ENCODE data around the gene PMVK. TPM values are rescaled to one million over a fixed set of nuclear protein-coding genes. Genes with fewer than 3 reads are reported as not detected.

Gene PMVK
- total and polyA plus RNA-seq, 2 of the 8 experiments (the other 6 are each of a cell fraction or from before 2014, with no cell fraction given), result 23.8 to 26.5 TPM

DNA sequence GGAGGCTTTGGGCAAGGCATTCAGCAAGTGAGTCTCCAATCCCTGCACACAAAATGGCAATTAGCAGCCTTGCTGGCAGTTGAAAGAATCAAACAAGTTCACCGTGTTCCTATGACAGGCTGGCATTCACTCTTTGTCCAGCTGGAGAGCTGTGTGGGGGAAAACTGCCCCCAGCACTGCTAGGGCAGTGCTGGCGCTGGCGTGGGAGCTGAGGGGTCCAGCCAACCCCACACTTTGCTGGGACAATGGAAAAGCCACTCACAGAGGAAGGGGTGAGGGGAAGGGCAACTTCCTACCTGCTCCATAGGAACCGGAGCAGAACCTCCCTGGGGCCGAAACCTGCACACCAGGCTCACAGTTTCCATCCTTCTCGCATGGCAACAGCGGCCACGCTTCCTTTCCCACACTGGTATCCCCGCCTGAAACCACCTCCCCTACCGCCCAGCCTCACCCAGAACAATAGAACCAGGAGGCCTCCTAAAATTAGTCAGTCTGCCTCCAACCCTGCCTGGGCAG lies 39.7 kb downstream of the PMVK start:
- Histone ChIP-seq H3K9ac (replicated peaks in 1 of 4; ENCODE audit: extremely low read depth in 1 of 4, low read depth in 3 of 4, low read length in 3 of 4) (no peak overlapping the region), H2BK20ac (ENCODE audit: low read length) (no peak overlapping the region), H3K36me3 (ENCODE audit: control insufficient read depth in 2 of 4, insufficient read depth in 4 of 4, low read length in 3 of 4) (no peaks in the 10 kb centered on the region), H3K4me1 (replicated peaks in 1 of 4; ENCODE audit: control insufficient read depth in 3 of 4, insufficient read depth in 4 of 4, low read length in 3 of 4) (no peaks in the 10 kb centered on the region; a peak in 1 of 7 replicates), H3K23me2 (ENCODE audit: low read depth, low read length) (peaks cover 3% of the 10 kb centered on the region; the same call in 1 of the 2 replicates), H3K27ac (ENCODE audit: low read depth, low read length) (no peak overlapping the region), H2BK12ac (ENCODE audit: low read depth, low read length) (no peak overlapping the region), H4K5ac (ENCODE audit: insufficient read length, low read depth, low read length) (no peak overlapping the region), H2BK5ac (ENCODE audit: low read depth, low read length) (no peak overlapping the region; the same call in 1 of the 2 replicates), H3K18ac (ENCODE audit: extremely low read depth, low read length) (no peak overlapping the region), H3K79me1 (ENCODE audit: low read depth, low read length) (no peaks in the 10 kb centered on the region), H2BK120ac (replicated peaks; ENCODE audit: low read depth, low read length) (no peak overlapping the region), H3K23ac (ENCODE audit: insufficient read length) (no peak overlapping the region), H2AK5ac (ENCODE audit: low read depth, low read length) (no peak overlapping the region), H3K4ac (replicated peaks; ENCODE audit: insufficient read length, low read depth, low read length) (no peak overlapping the region), H4K20me1 (replicated peaks in 1 of 2; ENCODE audit: control insufficient read depth in 1 of 2, insufficient read depth in 2 of 2, low read length in 2 of 2) (no peaks in the 10 kb centered on the region), H3K14ac (ENCODE audit: insufficient read length) (no peak overlapping the region), H3K56ac (replicated peaks; ENCODE audit: insufficient read length, low read depth, low read length) (no peak overlapping the region), H3K79me2 (ENCODE audit: control insufficient read depth in 1 of 2, insufficient read depth in 2 of 2, low read length in 2 of 2) (no peaks in the 10 kb centered on the region), H4K8ac (ENCODE audit: extremely low read depth, insufficient read depth, low read length) (no peak overlapping the region), H3K27me3 (replicated peaks in 1 of 4; ENCODE audit: control insufficient read depth in 3 of 4, extremely low read depth in 1 of 4, insufficient read depth in 3 of 4, low read length in 3 of 4) (no peaks in the 10 kb centered on the region), H3K4me2 (ENCODE audit: insufficient read depth in 1 of 2, low read depth in 2 of 2, low read length in 2 of 2) (no peak overlapping the region), H3K4me3 (ENCODE audit: extremely low read depth in 1 of 4, insufficient read depth in 2 of 4, low read depth in 3 of 4, low read length in 4 of 4) (no peak overlapping the region), H4K91ac (replicated peaks; ENCODE audit: insufficient read length, low read length) (no peak overlapping the region), H2BK15ac (ENCODE audit: low read length) (no peak overlapping the region; the same call in 1 of the 2 replicates), H2AFZ (ENCODE audit: low read length) (no peak overlapping the region), H3K9me3 (ENCODE audit: insufficient read depth in 2 of 2, low read depth in 1 of 2, low read length in 1 of 2) (peaks cover 0 to 4% of the 10 kb centered on the region in 2 experiments; a peak in 1 of 4 replicates)
- CTCF ChIA-PET (ENCODE audit: partially characterized antibody), result interaction anchor here (0.7 to 2.5 kb wide), 7 partner anchors 10 to 165 kb away, joined by 3 to 8 read pairs (median 3); no protein-coding TSS in a partner anchor
- DNase-seq (ENCODE audit: low read depth in 1 of 2, low spot score in 2 of 2) (no peak), FAIRE-seq (no peak)
- 88% methylated on average over 10 of the region's 10 CpGs; no CpG with 5 or more reads in 1 of the 2 experiments for WGBS, 2 experiments (ENCODE audit: extremely low coverage in 1 of 2, insufficient coverage in 1 of 2, insufficient read length in 1 of 2, insufficient replicate concordance in 2 of 2, low coverage in 1 of 2, low lambda C conversion rate in 2 of 2, missing lambda C conversion rate in 1 of 2)
- POLR2A ChIA-PET (ENCODE audit: partially characterized antibody), result no interaction called here
- TF ChIP-seq TAF1 (IDR thresholded peaks at IDR 0.05; ENCODE audit: low read depth, low read length), result no peak
- no peak for TF ChIP-seq RBBP5 (IDR thresholded peaks at IDR 0.05; ENCODE audit: borderline replicate concordance, low read depth, low read length)
- TF ChIP-seq, protein P1, sequence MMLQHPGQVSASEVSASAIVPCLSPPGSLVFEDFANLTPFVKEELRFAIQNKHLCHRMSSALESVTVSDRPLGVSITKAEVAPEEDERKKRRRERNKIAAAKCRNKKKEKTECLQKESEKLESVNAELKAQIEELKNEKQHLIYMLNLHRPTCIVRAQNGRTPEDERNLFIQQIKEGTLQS (IDR thresholded peaks at IDR 0.05; ENCODE audit: insufficient read depth, low read depth, low read length), result no peak
- no peak for TF ChIP-seq SP2 (IDR thresholded peaks at IDR 0.05; ENCODE audit: low read length)
- no peak for TF ChIP-seq GABPA (IDR thresholded peaks at IDR 0.05; ENCODE audit: borderline replicate concordance, insufficient read depth, low read length)
- TF ChIP-seq SIN3A (conservative IDR thresholded peaks at IDR 0.05 in 1 of 2, IDR thresholded peaks at IDR 0.05 in 1 of 2; ENCODE audit: low read depth in 1 of 2, low read length in 2 of 2), result no peak
- TF ChIP-seq ASH2L (IDR thresholded peaks at IDR 0.05; ENCODE audit: low read length), result no peak
- TF ChIP-seq RAD21 (IDR thresholded peaks at IDR 0.05 in 1 of 2, conservative IDR thresholded peaks at IDR 0.05 in 1 of 2; ENCODE audit: low read depth in 2 of 2, low read length in 2 of 2), result no peak
- TF ChIP-seq BACH1 (IDR thresholded peaks at IDR 0.05; ENCODE audit: low read length), result no peak
- TF ChIP-seq CBX5 (IDR thresholded peaks at IDR 0.05; ENCODE audit: low read depth, low read length), result no peak
- TF ChIP-seq EGR1 (IDR thresholded peaks at IDR 0.05; ENCODE audit: borderline replicate concordance, low read depth, low read length), result no peak

Measured in H1 (cell line).